Small intestine (tissue), 7 donors: ENCODE measurements around the gene LIPH. TPM values are rescaled to one million over a fixed set of nuclear protein-coding genes. Genes with fewer than 3 reads are reported as not detected.
A peak's percentile ranks its signal among the peaks of the same experiment; 100 is the strongest.

Source experiments
- DNase-seq, 2 donors: peaks; one replicate each; pipeline versions ENCODE4 v3.0.0 to v3.0.0-alpha.2; 2013
- FAIRE-seq: peaks from 2 replicates; lab custom pipeline; 2012; peaks lifted over from hg19 to GRCh38; lab: Jason Lieb, UNC
- H3K27ac ChIP-seq, 3 donors: one replicate each; pipeline ENCODE4 v1.5.1; 2013; ENCODE audit warnings: low read length in 2 of 3, mild to moderate bottlenecking in 2 of 3, control low read depth in 1 of 3, inconsistent platforms in 1 of 3, low read depth in 1 of 3, moderate library complexity in 1 of 3
- H3K27me3 ChIP-seq, 3 donors: one replicate each; pipeline ENCODE4 v1.6.1; 2013; ENCODE audit warnings: low read length in 3 of 3, inconsistent platforms in 1 of 3; ENCODE audit not compliant: control insufficient read depth in 3 of 3, insufficient read depth in 3 of 3
- H3K36me3 ChIP-seq, 3 donors: one replicate each; pipeline ENCODE4 v1.6.1; 2013; ENCODE audit warnings: low read length in 3 of 3, inconsistent platforms in 1 of 3, low read depth in 1 of 3, mild to moderate bottlenecking in 1 of 3, moderate library complexity in 1 of 3; ENCODE audit not compliant: control insufficient read depth in 3 of 3, insufficient read depth in 2 of 3
- H3K4me1 ChIP-seq, 3 donors: one replicate each; pipeline ENCODE4 v1.6.1; 2013; ENCODE audit warnings: low read length in 2 of 3, inconsistent platforms in 1 of 3, low read depth in 1 of 3, mild to moderate bottlenecking in 1 of 3, moderate library complexity in 1 of 3; ENCODE audit not compliant: control insufficient read depth in 3 of 3, insufficient read depth in 2 of 3
- H3K4me3 ChIP-seq, 3 donors: one replicate each; pipeline ENCODE4 v1.5.1; 2013; ENCODE audit warnings: low read length in 3 of 3, control low read depth in 1 of 3, inconsistent platforms in 1 of 3, low read depth in 1 of 3, mild to moderate bottlenecking in 1 of 3, moderate library complexity in 1 of 3
- H3K9me3 ChIP-seq, 2 donors: one replicate each; pipeline ENCODE4 v1.6.1; 2013; ENCODE audit warnings: low read depth in 1 of 2, low read length in 1 of 2; ENCODE audit not compliant: control insufficient read depth in 2 of 2, insufficient read depth in 1 of 2
- WGBS, 3 donors: extraction: QIAGEN DNeasy Blood & Tissue Kit; methylation state at CpG; one replicate each; pipeline ENCODE4 v1.1.7; 2013; 5-methylcytosine and 5-hydroxymethylcytosine counted together
- polyA plus RNA-seq, 4 donors: library from polyadenylated mRNA; stranded (reverse) in 3 of 4; unstranded in 1 of 4; fragments of 200-250 nt in 3 of 4; fragments of 120-200 nt in 1 of 4; gene quantifications; one replicate each; pipeline versions ENCODE4 v1.2.1 to v1.2.3, GENCODE V29; 2013
- donor health status: healthy with polysubstance abuse.
- donor health status: control.
- donor health status: control.
- donor health status: Bipolar disorder and iron deficiency.
- donor health status: healthy.

Gene LIPH
- polyA plus RNA-seq, 4 donors = 5.0 to 10.4 (median 8.4) TPM

GRCh38 chr3:185519021-185519420, 33.4 kb downstream of the LIPH start:
- no peak for DNase-seq

GRCh38 chr3:185517387-185518130, 34.8 kb downstream of the LIPH start:
- no peaks in the 10 kb centered on the region for H3K4me1 ChIP-seq
- peaks cover 0 to 5% (median 0%) of the 10 kb centered on the region in 3 donors for H3K27me3 ChIP-seq
- H3K9me3 ChIP-seq = no peaks in the 10 kb centered on the region
- H3K36me3 ChIP-seq = peaks cover 0 to 19% (median 7%) of the 10 kb centered on the region in 3 donors
- 55 to 78% (median 57%) methylated on average over 2 of the region's 2 CpGs for WGBS, 3 donors
- no peak overlapping the region for H3K4me3 ChIP-seq
- peak overlapping the region in 1 of 3 donors; percentile 52 for H3K27ac ChIP-seq
- DNase-seq (peak in 1 of 2 donors; percentile 72), FAIRE-seq (no peak)

More at GRCh38 chr3:185519021-185519420, 33.4 kb downstream of the LIPH start:
- H3K4me3 ChIP-seq = no peak overlapping the region
- no peaks in the 10 kb centered on the region for H3K4me1 ChIP-seq
- no peaks in the 10 kb centered on the region for H3K9me3 ChIP-seq
- peaks cover 0 to 18% (median 5%) of the 10 kb centered on the region in 3 donors for H3K36me3 ChIP-seq
- H3K27ac ChIP-seq = no peak overlapping the region
- FAIRE-seq = no peak
- peaks cover 0 to 5% (median 0%) of the 10 kb centered on the region in 3 donors for H3K27me3 ChIP-seq
- 85 to 95% (median 91%) methylated on average over 5 of the region's 5 CpGs for WGBS, 3 donors

- Histone ChIP-seq H3K36me3 (peaks cover 0 to 22% (median 12%) of the 10 kb centered on the region in 3 donors), H3K4me3 (no peak overlapping the region), H3K9me3 (no peaks in the 10 kb centered on the region), H3K27ac (peak overlapping the region in 1 of 3 donors; percentile 73), H3K4me1 (peaks cover 0 to 5% (median 0%) of the 10 kb centered on the region in 3 donors), H3K27me3 (peaks cover 0 to 3% (median 0%) of the 10 kb centered on the region in 3 donors)
- 53 to 81% (median 56%) methylated on average over 4 of the region's 4 CpGs for WGBS, 3 donors
- DNase-seq (peak; percentile 75 to 83), FAIRE-seq (no peak)
Measured at GRCh38 chr3:185511711-185512110, 40.7 kb downstream of the LIPH start.

GRCh38 chr3:185508335-185508991, 43.9 kb downstream of the LIPH start:
- WGBS, 3 donors = 86 to 91% (median 91%) methylated on average over 19 of the region's 19 CpGs
- DNase-seq (no peak), FAIRE-seq (no peak)
- Histone ChIP-seq H3K27me3 (no peaks in the 10 kb centered on the region), H3K36me3 (peaks cover 0 to 14% (median 9%) of the 10 kb centered on the region in 3 donors), H3K27ac (no peak overlapping the region), H3K4me3 (no peak overlapping the region), H3K4me1 (peaks cover 0 to 10% (median 2%) of the 10 kb centered on the region in 3 donors), H3K9me3 (no peaks in the 10 kb centered on the region)

GRCh38 chr3:185507883-185508282, 44.5 kb downstream of the LIPH start:
- Histone ChIP-seq H3K27me3 (no peaks in the 10 kb centered on the region), H3K36me3 (peaks cover 0 to 11% (median 7%) of the 10 kb centered on the region in 3 donors), H3K4me1 (peaks cover 0 to 15% (median 2%) of the 10 kb centered on the region in 3 donors), H3K4me3 (no peak overlapping the region), H3K27ac (no peak overlapping the region), H3K9me3 (no peaks in the 10 kb centered on the region)
- WGBS, 3 donors = 70 to 82% (median 76%) methylated on average over 6 of the region's 6 CpGs
- DNase-seq (no peak), FAIRE-seq (no peak)

- Histone ChIP-seq H3K9me3 (no peaks in the 10 kb centered on the region), H3K4me1 (peaks cover 0 to 22% (median 4%) of the 10 kb centered on the region in 3 donors), H3K27ac (no peak overlapping the region), H3K36me3 (peaks cover 0 to 10% (median 5%) of the 10 kb centered on the region in 3 donors), H3K4me3 (no peak overlapping the region), H3K27me3 (no peaks in the 10 kb centered on the region)
- no peak for DNase-seq
- no peak for FAIRE-seq
- 47 to 62% (median 50%) methylated on average over 3 of the region's 3 CpGs for WGBS, 3 donors
Measured at GRCh38 chr3:185504636-185505035, 47.8 kb downstream of the LIPH start.

- FAIRE-seq (no peak), DNase-seq (peak; percentile 79 to 88)
- Histone ChIP-seq H3K9me3 (peaks cover 0 to 3% of the 10 kb centered on the region in 2 donors), H3K27ac (peak overlapping the region; percentile 25 to 70 (median 45)), H3K27me3 (no peaks in the 10 kb centered on the region), H3K4me3 (no peak overlapping the region), H3K36me3 (peaks cover 0 to 10% (median 5%) of the 10 kb centered on the region in 3 donors), H3K4me1 (peaks cover 0 to 26% (median 4%) of the 10 kb centered on the region in 3 donors)
- WGBS, 3 donors = 13 to 42% (median 23%) methylated on average over 1 of the region's 1 CpG
Measured at GRCh38 chr3:185503521-185503920, 48.9 kb downstream of the LIPH start.

GRCh38 chr3:185502987-185503386, 49.4 kb downstream of the LIPH start:
- peak overlapping the region; percentile 11 to 70 (median 55) for H3K27ac ChIP-seq
- peaks cover 0 to 5% (median under 1%) of the 10 kb centered on the region in 3 donors for H3K36me3 ChIP-seq
- 6 to 55% (median 24%) methylated on average over 3 of the region's 3 CpGs for WGBS, 3 donors
- peaks cover 0 to 26% (median 4%) of the 10 kb centered on the region in 3 donors for H3K4me1 ChIP-seq
- H3K4me3 ChIP-seq = no peak overlapping the region
- peaks cover 0 to 3% of the 10 kb centered on the region in 2 donors for H3K9me3 ChIP-seq
- DNase-seq (peak; percentile 74 to 85), FAIRE-seq (no peak)
- H3K27me3 ChIP-seq = no peaks in the 10 kb centered on the region
